HL-60 (cell line): Measurements from ENCODE around the gene RSPH9.

Experiments used
- DNase-seq, 2 experiments: peaks; one replicate each; pipeline ENCODE4 v3.0.0-alpha.2; 2010 to 2020; ENCODE audit warnings: low read depth in 1 of 2, low spot score in 1 of 2
- H3K27ac ChIP-seq: fragments of 250-450 bp; sonication (Bioruptor Pico); replicated peaks from 2 replicates; pipeline ENCODE4 v1.5.1; 2020; ENCODE audit warnings: mild to moderate bottlenecking, moderate library complexity
- H3K27me3 ChIP-seq: fragments of 250-450 bp; sonication (Bioruptor Pico); 2 replicates; pipeline ENCODE4 v1.5.1; 2021; ENCODE audit warnings: mild to moderate bottlenecking, moderate library complexity; ENCODE audit not compliant: insufficient read depth, poor library complexity, severe bottlenecking
- H3K4me3 ChIP-seq: replicated peaks from 2 replicates; pipeline ENCODE4 v1.5.1; 2011; ENCODE audit warnings: mild to moderate bottlenecking, control low read depth, low read length; ENCODE audit not compliant: insufficient read depth
- GABPA ChIP-seq: IDR thresholded peaks from 2 replicates; pipeline ENCODE4 v1.6.1; 2012; ENCODE audit warnings: low read depth
- POLR2AphosphoS5 ChIP-seq: IDR thresholded peaks from 2 replicates; pipeline ENCODE4 v1.6.1; 2012; ENCODE audit warnings: low read depth
- SPI1 ChIP-seq: IDR thresholded peaks from 2 replicates; pipeline ENCODE4 v1.6.1; 2012; ENCODE audit warnings: low read depth, mild to moderate bottlenecking, borderline replicate concordance
- TF ChIP-seq, protein P1 (sequence below): IDR thresholded peaks from 2 replicates; pipeline ENCODE4 v1.6.1; 2012; ENCODE audit warnings: low read depth; ENCODE audit not compliant: insufficient replicate concordance
- TF ChIP-seq, protein P2 (sequence below): IDR thresholded peaks from one replicate; pipeline ENCODE4 v1.5.1; 2011; ENCODE audit warnings: low read length, control low read depth, inconsistent platforms; ENCODE audit not compliant: insufficient read depth

RSPH9 gene

DNA sequence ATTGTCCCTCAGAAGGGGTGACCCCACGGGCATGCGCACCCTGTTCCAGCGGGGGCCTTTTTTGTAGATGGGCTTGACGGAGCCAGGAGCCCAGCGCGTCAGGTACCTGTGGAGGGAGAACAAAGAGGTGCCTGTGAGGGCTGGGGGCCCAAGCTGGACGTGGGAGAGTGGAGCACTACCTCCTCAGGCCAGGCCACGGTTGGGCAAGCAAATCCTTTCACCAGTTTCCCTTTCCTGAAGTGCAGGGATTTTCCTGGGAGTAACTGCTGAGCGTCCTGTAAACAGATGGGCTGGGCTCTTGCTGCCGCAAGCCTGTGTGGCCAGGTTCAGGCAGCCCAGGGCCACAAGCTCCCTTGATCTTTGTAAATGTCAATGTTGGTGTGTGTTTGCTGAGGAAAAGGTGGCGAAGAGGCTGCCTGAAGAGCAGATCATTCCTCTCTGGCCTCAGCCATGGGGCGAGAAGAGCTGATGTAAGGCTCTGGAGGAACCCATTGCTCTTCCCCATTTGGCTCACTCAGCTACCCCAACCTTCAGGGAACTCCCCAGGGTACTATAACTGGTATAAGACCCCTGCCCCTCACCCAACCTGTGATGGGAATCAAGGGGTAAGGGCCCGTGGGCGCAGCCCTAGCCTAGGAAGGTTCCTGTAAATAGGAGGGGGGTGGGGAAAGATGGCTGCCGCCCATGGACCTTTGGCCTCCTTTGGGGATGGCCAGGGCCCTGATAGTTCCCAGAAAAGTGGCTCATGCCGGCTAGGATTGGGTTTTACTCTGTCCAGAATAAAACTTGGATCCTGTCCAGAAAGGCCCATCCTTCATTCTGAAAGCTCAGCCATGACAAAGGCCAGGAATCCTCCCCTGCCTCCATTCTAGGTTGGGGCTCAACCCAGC, 27.2 kb downstream of the RSPH9 start:
- no peak for TF ChIP-seq POLR2AphosphoS5
- no peak for TF ChIP-seq SPI1
- TF ChIP-seq, protein P1, sequence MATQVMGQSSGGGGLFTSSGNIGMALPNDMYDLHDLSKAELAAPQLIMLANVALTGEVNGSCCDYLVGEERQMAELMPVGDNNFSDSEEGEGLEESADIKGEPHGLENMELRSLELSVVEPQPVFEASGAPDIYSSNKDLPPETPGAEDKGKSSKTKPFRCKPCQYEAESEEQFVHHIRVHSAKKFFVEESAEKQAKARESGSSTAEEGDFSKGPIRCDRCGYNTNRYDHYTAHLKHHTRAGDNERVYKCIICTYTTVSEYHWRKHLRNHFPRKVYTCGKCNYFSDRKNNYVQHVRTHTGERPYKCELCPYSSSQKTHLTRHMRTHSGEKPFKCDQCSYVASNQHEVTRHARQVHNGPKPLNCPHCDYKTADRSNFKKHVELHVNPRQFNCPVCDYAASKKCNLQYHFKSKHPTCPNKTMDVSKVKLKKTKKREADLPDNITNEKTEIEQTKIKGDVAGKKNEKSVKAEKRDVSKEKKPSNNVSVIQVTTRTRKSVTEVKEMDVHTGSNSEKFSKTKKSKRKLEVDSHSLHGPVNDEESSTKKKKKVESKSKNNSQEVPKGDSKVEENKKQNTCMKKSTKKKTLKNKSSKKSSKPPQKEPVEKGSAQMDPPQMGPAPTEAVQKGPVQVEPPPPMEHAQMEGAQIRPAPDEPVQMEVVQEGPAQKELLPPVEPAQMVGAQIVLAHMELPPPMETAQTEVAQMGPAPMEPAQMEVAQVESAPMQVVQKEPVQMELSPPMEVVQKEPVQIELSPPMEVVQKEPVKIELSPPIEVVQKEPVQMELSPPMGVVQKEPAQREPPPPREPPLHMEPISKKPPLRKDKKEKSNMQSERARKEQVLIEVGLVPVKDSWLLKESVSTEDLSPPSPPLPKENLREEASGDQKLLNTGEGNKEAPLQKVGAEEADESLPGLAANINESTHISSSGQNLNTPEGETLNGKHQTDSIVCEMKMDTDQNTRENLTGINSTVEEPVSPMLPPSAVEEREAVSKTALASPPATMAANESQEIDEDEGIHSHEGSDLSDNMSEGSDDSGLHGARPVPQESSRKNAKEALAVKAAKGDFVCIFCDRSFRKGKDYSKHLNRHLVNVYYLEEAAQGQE = no peak
- TF ChIP-seq, protein P2, sequence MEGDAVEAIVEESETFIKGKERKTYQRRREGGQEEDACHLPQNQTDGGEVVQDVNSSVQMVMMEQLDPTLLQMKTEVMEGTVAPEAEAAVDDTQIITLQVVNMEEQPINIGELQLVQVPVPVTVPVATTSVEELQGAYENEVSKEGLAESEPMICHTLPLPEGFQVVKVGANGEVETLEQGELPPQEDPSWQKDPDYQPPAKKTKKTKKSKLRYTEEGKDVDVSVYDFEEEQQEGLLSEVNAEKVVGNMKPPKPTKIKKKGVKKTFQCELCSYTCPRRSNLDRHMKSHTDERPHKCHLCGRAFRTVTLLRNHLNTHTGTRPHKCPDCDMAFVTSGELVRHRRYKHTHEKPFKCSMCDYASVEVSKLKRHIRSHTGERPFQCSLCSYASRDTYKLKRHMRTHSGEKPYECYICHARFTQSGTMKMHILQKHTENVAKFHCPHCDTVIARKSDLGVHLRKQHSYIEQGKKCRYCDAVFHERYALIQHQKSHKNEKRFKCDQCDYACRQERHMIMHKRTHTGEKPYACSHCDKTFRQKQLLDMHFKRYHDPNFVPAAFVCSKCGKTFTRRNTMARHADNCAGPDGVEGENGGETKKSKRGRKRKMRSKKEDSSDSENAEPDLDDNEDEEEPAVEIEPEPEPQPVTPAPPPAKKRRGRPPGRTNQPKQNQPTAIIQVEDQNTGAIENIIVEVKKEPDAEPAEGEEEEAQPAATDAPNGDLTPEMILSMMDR = no peak
- TF ChIP-seq GABPA = no peak
- Histone ChIP-seq H3K4me3 (no peak overlapping the region), H3K27me3 (no peaks in the 10 kb centered on the region)

DNA sequence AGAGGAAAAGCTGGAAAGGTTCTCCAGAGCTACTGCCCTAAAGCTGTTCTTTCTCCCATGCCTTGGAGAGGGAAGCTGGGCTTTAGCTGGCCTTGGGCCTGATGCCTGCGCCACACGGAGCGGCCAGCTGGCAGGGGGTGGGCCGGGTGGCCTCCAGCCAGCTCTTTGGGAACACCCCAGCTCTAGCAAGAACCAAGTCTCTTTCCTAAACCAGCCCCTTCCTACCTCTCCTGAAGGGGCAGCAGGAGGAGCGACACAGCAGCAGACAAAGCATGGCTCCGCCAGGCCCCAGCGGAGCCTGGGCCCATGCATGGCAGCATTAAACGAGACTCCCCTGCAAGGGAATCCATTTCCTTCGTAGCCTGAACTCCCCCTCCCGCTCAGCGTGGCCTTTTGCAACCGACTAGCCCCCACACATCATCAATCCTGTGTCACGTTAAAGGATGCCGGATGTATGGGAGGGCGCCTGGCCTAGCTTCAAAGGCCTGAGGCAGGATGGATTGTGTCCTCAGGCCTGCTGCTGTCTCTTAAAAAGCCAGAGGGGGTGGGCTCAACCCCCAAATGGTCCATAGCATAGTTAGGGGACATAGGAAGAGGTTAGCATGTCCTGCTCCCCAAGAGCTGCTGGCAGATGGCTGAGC, 28.7 kb downstream of the RSPH9 start:
- H3K4me3 ChIP-seq = no peak overlapping the region
- H3K27me3 ChIP-seq = no peaks in the 10 kb centered on the region
- DNase-seq = no peak
- H3K27ac ChIP-seq = no peak overlapping the region
- TF ChIP-seq GABPA (no peak), POLR2AphosphoS5 (no peak), SPI1 (no peak)
- TF ChIP-seq, protein P2 = no peak
- TF ChIP-seq, protein P1 = no peak

More for the DNA sequence above, 27.2 kb downstream of the RSPH9 start:
- DNase-seq = no peak
- H3K27ac ChIP-seq = no peak overlapping the region

DNA sequence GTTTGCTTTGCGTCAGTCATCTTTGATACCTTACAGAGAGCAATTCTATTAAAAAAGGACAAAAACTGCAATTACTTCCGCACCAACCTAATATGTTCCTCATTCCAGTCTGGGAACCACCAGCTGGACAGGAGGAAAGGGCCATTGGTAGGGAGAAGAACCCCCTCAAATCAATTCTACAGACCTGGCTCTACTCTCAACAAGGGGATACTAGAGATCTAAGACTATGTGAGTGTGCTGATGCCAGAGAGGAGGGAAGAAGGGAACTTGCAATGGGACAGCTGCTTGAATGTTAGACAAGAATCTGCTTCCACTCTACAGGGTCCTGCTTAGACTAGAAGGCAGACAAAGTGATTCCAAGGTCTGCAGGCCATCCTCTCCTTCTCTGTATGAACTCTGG, 29.5 kb downstream of the RSPH9 start:
- H3K27ac ChIP-seq = no peak overlapping the region
- TF ChIP-seq SPI1 = no peak
- TF ChIP-seq, protein P2 = no peak
- TF ChIP-seq, protein P1 = no peak
- TF ChIP-seq GABPA = no peak
- TF ChIP-seq POLR2AphosphoS5 = no peak
- DNase-seq = no peak
- H3K27me3 ChIP-seq = no peaks in the 10 kb centered on the region
- H3K4me3 ChIP-seq = no peak overlapping the region
